DOHH2 (cell line): ENCODE results near the gene ITIH5.

ENCODE experiments used
- EZH2phosphoT487 ChIP-seq: fragments of 200-600 bp; sonication (generic); IDR thresholded peaks from 2 replicates; pipeline ENCODE4 v1.6.1; 2017; ENCODE audit warnings: borderline replicate concordance, mild to moderate bottlenecking, antibody characterized with exemption, low read length, moderate library complexity, mixed read lengths
- TF ChIP-seq, protein P1 (sequence below): fragments of 200-600 bp; sonication (generic); IDR thresholded peaks from one replicate; pipeline ENCODE4 v1.5.1; 2014; ENCODE audit warnings: antibody characterized with exemption, mild to moderate bottlenecking, low read depth, low read length; ENCODE audit not compliant: poor library complexity, severe bottlenecking

- TF ChIP-seq, protein P1, sequence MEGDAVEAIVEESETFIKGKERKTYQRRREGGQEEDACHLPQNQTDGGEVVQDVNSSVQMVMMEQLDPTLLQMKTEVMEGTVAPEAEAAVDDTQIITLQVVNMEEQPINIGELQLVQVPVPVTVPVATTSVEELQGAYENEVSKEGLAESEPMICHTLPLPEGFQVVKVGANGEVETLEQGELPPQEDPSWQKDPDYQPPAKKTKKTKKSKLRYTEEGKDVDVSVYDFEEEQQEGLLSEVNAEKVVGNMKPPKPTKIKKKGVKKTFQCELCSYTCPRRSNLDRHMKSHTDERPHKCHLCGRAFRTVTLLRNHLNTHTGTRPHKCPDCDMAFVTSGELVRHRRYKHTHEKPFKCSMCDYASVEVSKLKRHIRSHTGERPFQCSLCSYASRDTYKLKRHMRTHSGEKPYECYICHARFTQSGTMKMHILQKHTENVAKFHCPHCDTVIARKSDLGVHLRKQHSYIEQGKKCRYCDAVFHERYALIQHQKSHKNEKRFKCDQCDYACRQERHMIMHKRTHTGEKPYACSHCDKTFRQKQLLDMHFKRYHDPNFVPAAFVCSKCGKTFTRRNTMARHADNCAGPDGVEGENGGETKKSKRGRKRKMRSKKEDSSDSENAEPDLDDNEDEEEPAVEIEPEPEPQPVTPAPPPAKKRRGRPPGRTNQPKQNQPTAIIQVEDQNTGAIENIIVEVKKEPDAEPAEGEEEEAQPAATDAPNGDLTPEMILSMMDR = no peak
- TF ChIP-seq EZH2phosphoT487 = no peak
Measured at GRCh38 chr10:7529638-7530037, 137.1 kb downstream of the ITIH5 start.
